ENCODE data around the gene ALG1.
"Not testable (repeated sequence)": the region's sequence is repeated elsewhere in the genome, so short reads cannot be mapped to it uniquely, and the experiment has no call there.

ALG1 gene

GRCh38 chr16:5069048-5069447 is 2.6 kb upstream of the ALG1 start:
- TF ChIP-seq ARNT (IDR thresholded peaks at IDR 0.05) (no peak), FOXA1 (IDR thresholded peaks at IDR 0.05) (no peak), ZNF384 (IDR thresholded peaks at IDR 0.05) (no peak)
- POLR2A ChIA-PET = no interaction called here
- no peak for DNase-seq (ENCODE audit: extremely low spot score)
- CTCF ChIA-PET = no interaction called here

DNA sequence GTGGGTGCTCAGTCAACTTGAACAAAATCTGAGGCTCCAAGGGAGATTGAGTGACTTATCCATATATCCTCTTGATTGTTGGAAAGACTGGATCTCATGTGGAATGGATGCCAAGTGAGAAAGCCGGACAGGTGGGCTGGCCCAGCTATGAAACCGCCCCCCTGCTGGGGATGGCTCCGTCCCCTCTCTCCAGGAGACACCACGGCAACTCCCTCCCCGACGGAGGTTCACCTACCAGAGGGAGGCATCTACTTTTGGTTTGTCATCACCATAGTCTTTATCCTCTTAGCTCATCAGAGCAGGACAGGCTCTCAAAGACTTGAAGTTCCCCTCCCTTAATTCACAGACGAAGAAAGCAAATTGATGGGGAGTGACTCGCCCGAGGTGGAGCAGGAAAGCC is 1.8 kb upstream of the ALG1 start:
- ChIA-PET CTCF (no interaction called here), POLR2A (no interaction called here)
- no peak for TF ChIP-seq ZNF384 (IDR thresholded peaks at IDR 0.05)
- no peak for TF ChIP-seq PKNOX1 (IDR thresholded peaks at IDR 0.05)
- no peak for TF ChIP-seq SP1 (IDR thresholded peaks at IDR 0.05)
- no peak for TF ChIP-seq SUZ12 (IDR thresholded peaks at IDR 0.05)
- TF ChIP-seq ARNT (IDR thresholded peaks at IDR 0.05) = no peak
- TF ChIP-seq LEF1 (IDR thresholded peaks at IDR 0.05; ENCODE audit: borderline replicate concordance) = no peak
- TF ChIP-seq HDGF (IDR thresholded peaks at IDR 0.05; ENCODE audit: borderline replicate concordance) = no peak
- no peak for TF ChIP-seq ELF4 (IDR thresholded peaks at IDR 0.05)
- no peak for TF ChIP-seq TARDBP (IDR thresholded peaks at IDR 0.05)
- DNase-seq (ENCODE audit: extremely low spot score) = no peak

DNA sequence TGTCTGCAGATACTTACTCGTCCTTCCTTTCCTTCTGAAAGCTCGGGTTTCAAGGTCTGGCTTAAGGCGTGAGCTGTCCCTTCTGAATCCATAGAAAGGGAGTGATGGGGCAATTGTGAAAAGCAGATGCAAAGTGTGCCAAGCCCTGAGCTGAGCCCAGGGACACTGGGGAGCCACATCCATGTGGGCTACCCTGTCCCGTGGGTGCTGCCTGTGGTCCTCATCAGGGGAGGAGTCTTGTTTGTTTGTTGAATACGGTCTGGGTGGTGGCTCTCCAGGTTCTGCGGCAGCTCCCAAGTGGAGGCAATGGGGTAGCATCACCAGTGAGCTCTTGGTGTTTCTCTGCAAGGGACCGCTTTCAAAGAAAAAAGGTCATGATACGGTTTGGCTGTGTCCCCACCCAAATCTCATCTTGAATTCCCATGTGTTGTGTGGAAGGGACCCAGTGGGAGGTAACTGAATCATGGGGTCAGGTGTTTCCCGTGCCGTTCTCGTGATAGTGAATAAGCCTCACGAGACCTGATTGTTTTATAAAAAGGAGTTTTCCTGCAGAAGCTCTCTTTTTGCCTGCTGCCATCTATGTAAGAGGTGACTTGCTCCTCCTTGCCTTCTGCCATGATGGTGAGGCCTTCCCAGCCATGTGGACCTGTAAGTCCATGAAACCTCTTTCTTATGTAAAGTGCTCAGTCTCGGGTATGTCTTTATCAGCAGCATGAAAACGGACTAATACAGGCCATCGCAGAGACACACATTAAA is 1.0 kb upstream of the ALG1 start:
- ChIA-PET POLR2A (interaction anchor here (0.8 kb wide), 1 partner anchor 10 kb away, joined by 3 read pairs; no protein-coding TSS in a partner anchor), CTCF (no interaction called here)
- TF ChIP-seq FOXK2 (IDR thresholded peaks at IDR 0.05) = no peak
- TF ChIP-seq PKNOX1 (IDR thresholded peaks at IDR 0.05) = no peak
- TF ChIP-seq ARNT (IDR thresholded peaks at IDR 0.05) = no peak
- no peak for TF ChIP-seq BHLHE40 (IDR thresholded peaks at IDR 0.05; ENCODE audit: borderline replicate concordance)
- no peak for DNase-seq (ENCODE audit: extremely low spot score)

GRCh38 chr16:5071341-5071680 is 332 bp upstream of the ALG1 start:
- no peak for DNase-seq (ENCODE audit: extremely low spot score)
- ChIA-PET CTCF (no interaction called here), POLR2A (no interaction called here)
- no peak for TF ChIP-seq ARNT (IDR thresholded peaks at IDR 0.05)
- TF ChIP-seq ELF4 (IDR thresholded peaks at IDR 0.05) = no peak
- no peak for TF ChIP-seq ZNF384 (IDR thresholded peaks at IDR 0.05)
- no peak for TF ChIP-seq HDGF (IDR thresholded peaks at IDR 0.05; ENCODE audit: borderline replicate concordance)
- TF ChIP-seq NFRKB (IDR thresholded peaks at IDR 0.05) = no peak
- no peak for TF ChIP-seq TARDBP (IDR thresholded peaks at IDR 0.05)
- no peak for TF ChIP-seq SP1 (IDR thresholded peaks at IDR 0.05)
- TF ChIP-seq BHLHE40 (IDR thresholded peaks at IDR 0.05; ENCODE audit: borderline replicate concordance) = no peak
- no peak for TF ChIP-seq LEF1 (IDR thresholded peaks at IDR 0.05; ENCODE audit: borderline replicate concordance)

GRCh38 chr16:5072334-5073278 is 963 bp downstream of the ALG1 start:
- TF ChIP-seq BHLHE40 (IDR thresholded peaks at IDR 0.05; ENCODE audit: borderline replicate concordance) = no peak
- no peak for TF ChIP-seq ARNT (IDR thresholded peaks at IDR 0.05)
- TF ChIP-seq TARDBP (IDR thresholded peaks at IDR 0.05) = no peak
- TF ChIP-seq FOXA1 (IDR thresholded peaks at IDR 0.05) = no peak
- no peak for TF ChIP-seq NFRKB (IDR thresholded peaks at IDR 0.05)
- no peak for TF ChIP-seq SUZ12 (IDR thresholded peaks at IDR 0.05)
- no peak for TF ChIP-seq PKNOX1 (IDR thresholded peaks at IDR 0.05)
- no peak for TF ChIP-seq L3MBTL2 (conservative IDR thresholded peaks at IDR 0.05)
- no peak for TF ChIP-seq LEF1 (IDR thresholded peaks at IDR 0.05; ENCODE audit: borderline replicate concordance)
- TF ChIP-seq FOXM1 (IDR thresholded peaks at IDR 0.05; ENCODE audit: borderline replicate concordance) = no peak
- no peak for TF ChIP-seq ZNF384 (IDR thresholded peaks at IDR 0.05)
- no peak for TF ChIP-seq ELF4 (IDR thresholded peaks at IDR 0.05)
- TF ChIP-seq CTBP1 (IDR thresholded peaks at IDR 0.05; ENCODE audit: borderline replicate concordance) = no peak
- TF ChIP-seq SP1 (IDR thresholded peaks at IDR 0.05) = no peak
- no peak for TF ChIP-seq FOXK2 (IDR thresholded peaks at IDR 0.05)
- no peak for TF ChIP-seq HDGF (IDR thresholded peaks at IDR 0.05; ENCODE audit: borderline replicate concordance)
- no peak for DNase-seq (ENCODE audit: extremely low spot score)
- ChIA-PET POLR2A (interaction anchor here (1.0 kb wide), 1 partner anchor 16 kb away, joined by 4 read pairs; no protein-coding TSS in a partner anchor), CTCF (interaction anchor here (0.6 kb wide), 1 partner anchor 20 kb away, joined by 3 read pairs; no protein-coding TSS in a partner anchor)

DNA sequence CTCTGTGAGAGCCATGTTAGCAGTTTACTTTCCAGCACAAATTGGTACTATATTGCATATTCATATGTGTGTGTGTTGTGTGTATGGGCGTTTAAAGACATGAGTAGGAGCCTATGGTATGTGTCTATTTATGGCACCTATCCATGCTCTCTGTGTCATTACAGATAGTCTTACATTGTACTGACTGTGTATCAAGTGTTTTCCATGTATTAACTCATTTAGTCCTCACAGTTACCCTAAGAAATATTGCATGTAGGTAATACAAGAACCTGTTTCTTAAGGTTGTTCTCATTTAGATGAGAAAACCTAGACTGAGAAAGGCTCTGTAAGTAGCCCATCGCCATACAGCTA is 1.6 kb downstream of the ALG1 start:
- no peak for DNase-seq (ENCODE audit: extremely low spot score)
- TF ChIP-seq SUZ12 (IDR thresholded peaks at IDR 0.05) (no peak), SP1 (IDR thresholded peaks at IDR 0.05) (no peak), TARDBP (IDR thresholded peaks at IDR 0.05) (no peak), BHLHE40 (IDR thresholded peaks at IDR 0.05; ENCODE audit: borderline replicate concordance) (no peak), ZNF384 (IDR thresholded peaks at IDR 0.05) (no peak), ELF4 (IDR thresholded peaks at IDR 0.05) (no peak), L3MBTL2 (conservative IDR thresholded peaks at IDR 0.05) (no peak), HDGF (IDR thresholded peaks at IDR 0.05; ENCODE audit: borderline replicate concordance) (no peak), FOXK2 (IDR thresholded peaks at IDR 0.05) (no peak), FOXA1 (IDR thresholded peaks at IDR 0.05) (no peak), NFRKB (IDR thresholded peaks at IDR 0.05) (no peak)
- POLR2A ChIA-PET = no interaction called here
- CTCF ChIA-PET = no interaction called here

DNA sequence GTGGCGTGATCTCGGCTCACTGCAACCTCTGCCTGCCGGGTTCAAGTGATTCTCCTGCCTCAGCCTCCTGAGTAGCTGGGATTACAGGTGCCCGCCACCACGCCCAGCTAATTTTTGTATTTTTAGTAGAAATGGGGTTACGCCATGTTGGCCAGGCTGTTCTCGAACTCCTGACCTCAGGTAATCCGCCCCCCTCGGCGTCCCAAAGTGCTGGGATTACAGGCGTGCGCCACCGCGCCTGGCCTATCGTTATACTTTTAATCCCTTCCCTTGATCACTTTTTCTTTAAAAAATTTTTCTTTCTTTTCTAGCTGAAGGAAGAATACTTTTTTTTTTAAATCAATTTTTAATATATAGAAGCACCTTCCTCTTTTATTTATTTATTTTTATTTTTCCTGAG is 2.1 kb downstream of the ALG1 start:
- CTCF ChIA-PET; DNase-seq (ENCODE audit: extremely low spot score); POLR2A ChIA-PET: not testable (repeated sequence)
